Activated CD8-positive, alpha-beta memory T cell treated with anti-CD3 and anti-CD28 coated beads, Interleukin-2, amount 10 ng/mL, durations not matched to agents 7 days and 5 days (primary cell): ENCODE data around the gene TENT5A. TPM values are rescaled to one million over a fixed set of nuclear protein-coding genes. Genes with fewer than 3 reads are reported as not detected.

Source experiments
- ATAC-seq: fragments of 150-1000 bp; cut with Tn5 transposase; one replicate; pipeline ENCODE4 v1.10.0; 2021; ENCODE audit warnings: moderate library complexity
- CTCF ChIA-PET: fragments of 350-600 bp; sonication (Branson Sonifier 250); formaldehyde crosslinking; loops from one replicate; lab custom pipeline; 2021; ENCODE audit warnings: antibody characterized with exemption; lab: Charles Lee
- DNase-seq: peaks from one replicate; pipeline ENCODE4 v3.0.0-alpha.2; 2020
- H3K27ac Mint-ChIP-seq: one replicate; pipeline ENCODE4 v1.8.0; 2021; ENCODE audit warnings: mild to moderate bottlenecking, mixed read lengths
- H3K27me3 Mint-ChIP-seq: one replicate; pipeline ENCODE4 v1.8.0; 2021; ENCODE audit warnings: mixed read lengths
- H3K36me3 Mint-ChIP-seq: one replicate; pipeline ENCODE4 v1.8.0; 2021; ENCODE audit warnings: mild to moderate bottlenecking, mixed read lengths
- H3K4me1 Mint-ChIP-seq: one replicate; pipeline ENCODE4 v1.8.0; 2021; ENCODE audit warnings: mixed read lengths
- H3K4me3 Mint-ChIP-seq: one replicate; pipeline ENCODE4 v1.8.0; 2021; ENCODE audit warnings: mild to moderate bottlenecking, moderate library complexity, mixed read lengths
- H3K9me3 Mint-ChIP-seq: one replicate; pipeline ENCODE4 v1.8.0; 2022; ENCODE audit warnings: low read depth, mixed read lengths
- total RNA-seq, 2 experiments: library from RNA; stranded (reverse); gene quantifications; one replicate each; pipeline ENCODE4 v1.2.3, GENCODE V29; 2021

The TENT5A gene
- total RNA-seq, 2 experiments from 2014 or later = 1.5 to 3.7 TPM

GRCh38 chr6:81739230-81740195 lies 13.0 kb downstream of the TENT5A start:
- DNase-seq (no peak), ATAC-seq (no peak)
- CTCF ChIA-PET = interaction anchor here (1.3 kb wide), 1 partner anchor 13 kb away, joined by 4 read pairs; the partner anchor contains the start of gene TENT5A
- Mint-ChIP-seq H3K27me3 (no peaks in the 10 kb centered on the region), H3K36me3 (no peaks in the 10 kb centered on the region), H3K4me1 (no peaks in the 10 kb centered on the region), H3K4me3 (no peak overlapping the region), H3K27ac (no peak overlapping the region), H3K9me3 (no peaks in the 10 kb centered on the region)

GRCh38 chr6:81736428-81736827 lies 16.1 kb downstream of the TENT5A start:
- no peak overlapping the region for H3K27ac Mint-ChIP-seq
- H3K4me1 Mint-ChIP-seq = no peaks in the 10 kb centered on the region
- no peaks in the 10 kb centered on the region for H3K36me3 Mint-ChIP-seq
- no peak overlapping the region for H3K4me3 Mint-ChIP-seq
- ATAC-seq (no peak), DNase-seq (no peak)
- no peaks in the 10 kb centered on the region for H3K9me3 Mint-ChIP-seq
- H3K27me3 Mint-ChIP-seq = no peaks in the 10 kb centered on the region
- CTCF ChIA-PET = no interaction called here

- Mint-ChIP-seq H3K27ac (no peak overlapping the region), H3K9me3 (no peaks in the 10 kb centered on the region), H3K4me1 (no peaks in the 10 kb centered on the region), H3K36me3 (no peaks in the 10 kb centered on the region), H3K27me3 (no peaks in the 10 kb centered on the region), H3K4me3 (no peak overlapping the region)
- DNase-seq (no peak), ATAC-seq (no peak)
- CTCF ChIA-PET = interaction anchor here (1.5 kb wide), 1 partner anchor 10 kb away, joined by 4 read pairs; no protein-coding TSS in a partner anchor
Measured at GRCh38 chr6:81735756-81736380, 16.6 kb downstream of the TENT5A start.

GRCh38 chr6:81734500-81735150 lies 17.9 kb downstream of the TENT5A start:
- Mint-ChIP-seq H3K27me3 (no peaks in the 10 kb centered on the region), H3K4me1 (no peaks in the 10 kb centered on the region), H3K36me3 (no peaks in the 10 kb centered on the region), H3K4me3 (no peak overlapping the region), H3K27ac (no peak overlapping the region), H3K9me3 (no peaks in the 10 kb centered on the region)
- no peak for ATAC-seq
- CTCF ChIA-PET = interaction anchor here (0.7 to 1.5 kb wide), 2 partner anchors 11 to 98 kb away, joined by 3 to 4 read pairs; no protein-coding TSS in a partner anchor
- DNase-seq = no peak

GRCh38 chr6:81734081-81734480 lies 18.4 kb downstream of the TENT5A start:
- Mint-ChIP-seq H3K9me3 (no peaks in the 10 kb centered on the region), H3K4me1 (no peaks in the 10 kb centered on the region), H3K4me3 (no peak overlapping the region), H3K27ac (no peak overlapping the region), H3K36me3 (no peaks in the 10 kb centered on the region), H3K27me3 (no peaks in the 10 kb centered on the region)
- CTCF ChIA-PET = interaction anchor here (1.5 kb wide), 1 partner anchor 12 kb away, joined by 4 read pairs; no protein-coding TSS in a partner anchor
- ATAC-seq (no peak), DNase-seq (no peak)

GRCh38 chr6:81731814-81732213 lies 20.7 kb downstream of the TENT5A start:
- CTCF ChIA-PET = no interaction called here
- H3K27ac Mint-ChIP-seq = no peak overlapping the region
- no peak overlapping the region for H3K4me3 Mint-ChIP-seq

GRCh38 chr6:81727876-81728517 lies 24.5 kb downstream of the TENT5A start:
- no peak overlapping the region for H3K27ac Mint-ChIP-seq

More at GRCh38 chr6:81731814-81732213, 20.7 kb downstream of the TENT5A start:
- no peak for ATAC-seq
- Mint-ChIP-seq H3K4me1 (peaks cover 2% of the 10 kb centered on the region), H3K36me3 (no peaks in the 10 kb centered on the region), H3K9me3 (no peaks in the 10 kb centered on the region), H3K27me3 (no peaks in the 10 kb centered on the region)
- no peak for DNase-seq

GRCh38 chr6:81725127-81725526 lies 27.4 kb downstream of the TENT5A start:
- Mint-ChIP-seq H3K9me3 (no peaks in the 10 kb centered on the region), H3K27me3 (no peaks in the 10 kb centered on the region), H3K4me3 (no peak overlapping the region), H3K27ac (no peak overlapping the region), H3K36me3 (no peaks in the 10 kb centered on the region), H3K4me1 (peaks cover 2% of the 10 kb centered on the region)
- ATAC-seq (no peak), DNase-seq (no peak)
- CTCF ChIA-PET = no interaction called here

More at GRCh38 chr6:81727876-81728517, 24.5 kb downstream of the TENT5A start:
- Mint-ChIP-seq H3K4me1 (peaks cover 2% of the 10 kb centered on the region), H3K4me3 (no peak overlapping the region), H3K27me3 (no peaks in the 10 kb centered on the region), H3K36me3 (no peaks in the 10 kb centered on the region), H3K9me3 (no peaks in the 10 kb centered on the region)
- ATAC-seq (no peak), DNase-seq (no peak)
- CTCF ChIA-PET = no interaction called here

- Mint-ChIP-seq H3K4me3 (no peak overlapping the region), H3K36me3 (no peaks in the 10 kb centered on the region), H3K4me1 (no peaks in the 10 kb centered on the region), H3K9me3 (no peaks in the 10 kb centered on the region), H3K27me3 (no peaks in the 10 kb centered on the region), H3K27ac (no peak overlapping the region)
- DNase-seq (no peak), ATAC-seq (no peak)
- CTCF ChIA-PET = no interaction called here
Measured at GRCh38 chr6:81722506-81723223, 29.8 kb downstream of the TENT5A start.

- CTCF ChIA-PET = no interaction called here
- Mint-ChIP-seq H3K4me1 (no peaks in the 10 kb centered on the region), H3K27me3 (no peaks in the 10 kb centered on the region), H3K9me3 (no peaks in the 10 kb centered on the region), H3K36me3 (no peaks in the 10 kb centered on the region), H3K4me3 (no peak overlapping the region), H3K27ac (no peak overlapping the region)
- no peak for DNase-seq
- no peak for ATAC-seq
Measured at GRCh38 chr6:81720427-81720826, 32.1 kb downstream of the TENT5A start.

GRCh38 chr6:81718126-81718525 lies 34.4 kb downstream of the TENT5A start:
- no peaks in the 10 kb centered on the region for H3K27me3 Mint-ChIP-seq
- ATAC-seq = no peak
- H3K27ac Mint-ChIP-seq = no peak overlapping the region
- DNase-seq = no peak
- H3K4me3 Mint-ChIP-seq = no peak overlapping the region
- no peaks in the 10 kb centered on the region for H3K4me1 Mint-ChIP-seq
- CTCF ChIA-PET = no interaction called here
- H3K9me3 Mint-ChIP-seq = no peaks in the 10 kb centered on the region
- H3K36me3 Mint-ChIP-seq = no peaks in the 10 kb centered on the region

GRCh38 chr6:81714684-81715083 lies 37.8 kb downstream of the TENT5A start:
- Mint-ChIP-seq H3K9me3 (no peaks in the 10 kb centered on the region), H3K4me1 (no peaks in the 10 kb centered on the region), H3K36me3 (no peaks in the 10 kb centered on the region), H3K27ac (no peak overlapping the region), H3K27me3 (no peaks in the 10 kb centered on the region), H3K4me3 (no peak overlapping the region)
- ATAC-seq (no peak), DNase-seq (no peak)
- CTCF ChIA-PET = no interaction called here
